Measurements from ENCODE around the gene CDK16.

DNA sequence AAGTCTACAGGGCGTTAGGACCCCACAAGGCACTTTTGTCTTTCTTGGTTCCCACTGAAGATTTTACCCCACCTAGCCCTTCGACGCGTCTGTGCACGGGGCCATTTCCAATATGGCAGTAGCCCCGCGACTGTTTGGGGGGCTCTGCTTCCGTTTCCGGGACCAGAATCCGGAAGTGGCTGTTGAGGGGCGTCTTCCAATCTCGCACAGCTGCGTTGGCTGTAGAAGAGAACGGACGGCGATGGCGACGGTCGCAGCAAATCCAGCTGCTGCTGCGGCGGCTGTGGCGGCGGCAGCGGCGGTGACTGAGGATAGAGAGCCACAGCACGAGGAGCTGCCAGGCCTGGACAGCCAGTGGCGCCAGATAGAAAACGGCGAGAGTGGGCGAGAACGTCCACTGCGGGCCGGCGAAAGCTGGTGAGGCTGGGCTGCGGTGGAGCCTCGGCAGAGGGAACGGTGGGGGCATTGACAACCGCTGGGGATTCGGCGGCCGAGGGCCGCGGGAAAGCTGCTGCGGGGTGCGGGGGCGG is 14.4 kb downstream of the CDK16 start, which contains the start of gene USP11:
- TF ChIP-seq U2AF2 (optimal IDR thresholded peaks at IDR 0.05; ENCODE audit: low read depth, low read length) (no peak), IRF2 (CRISPR knock-in tag; IDR thresholded peaks at IDR 0.05) (no peak), PHF21A (IDR thresholded peaks at IDR 0.05; ENCODE audit: borderline replicate concordance, low read depth) (no peak), ZFX (CRISPR knock-in tag; IDR thresholded peaks at IDR 0.05) (peak; percentile 70), ZNF184 (CRISPR knock-in tag; IDR thresholded peaks at IDR 0.05) (no peak), ETV5 (CRISPR knock-in tag; IDR thresholded peaks at IDR 0.05; ENCODE audit: low read depth) (no peak), FOS (IDR thresholded peaks at IDR 0.05; ENCODE audit: extremely low read depth, insufficient read length) (no peak), CTCF (IDR thresholded peaks at IDR 0.05 in 2 of 3, conservative IDR thresholded peaks at IDR 0.05 in 1 of 3; ENCODE audit: insufficient read depth in 2 of 3, low read depth in 1 of 3, low read length in 3 of 3) (no peak), RAD21 (CRISPR knock-in tag; conservative IDR thresholded peaks at IDR 0.05 in 1 of 2, IDR thresholded peaks at IDR 0.05 in 1 of 2) (no peak), ZNF121 (CRISPR knock-in tag; conservative IDR thresholded peaks at IDR 0.05) (no peak), EZH2 (IDR thresholded peaks at IDR 0.05; ENCODE audit: borderline replicate concordance, low read depth, low read length) (no peak)
- TF ChIP-seq, protein P1, sequence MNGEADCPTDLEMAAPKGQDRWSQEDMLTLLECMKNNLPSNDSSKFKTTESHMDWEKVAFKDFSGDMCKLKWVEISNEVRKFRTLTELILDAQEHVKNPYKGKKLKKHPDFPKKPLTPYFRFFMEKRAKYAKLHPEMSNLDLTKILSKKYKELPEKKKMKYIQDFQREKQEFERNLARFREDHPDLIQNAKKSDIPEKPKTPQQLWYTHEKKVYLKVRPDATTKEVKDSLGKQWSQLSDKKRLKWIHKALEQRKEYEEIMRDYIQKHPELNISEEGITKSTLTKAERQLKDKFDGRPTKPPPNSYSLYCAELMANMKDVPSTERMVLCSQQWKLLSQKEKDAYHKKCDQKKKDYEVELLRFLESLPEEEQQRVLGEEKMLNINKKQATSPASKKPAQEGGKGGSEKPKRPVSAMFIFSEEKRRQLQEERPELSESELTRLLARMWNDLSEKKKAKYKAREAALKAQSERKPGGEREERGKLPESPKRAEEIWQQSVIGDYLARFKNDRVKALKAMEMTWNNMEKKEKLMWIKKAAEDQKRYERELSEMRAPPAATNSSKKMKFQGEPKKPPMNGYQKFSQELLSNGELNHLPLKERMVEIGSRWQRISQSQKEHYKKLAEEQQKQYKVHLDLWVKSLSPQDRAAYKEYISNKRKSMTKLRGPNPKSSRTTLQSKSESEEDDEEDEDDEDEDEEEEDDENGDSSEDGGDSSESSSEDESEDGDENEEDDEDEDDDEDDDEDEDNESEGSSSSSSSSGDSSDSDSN (IDR thresholded peaks at IDR 0.05; ENCODE audit: borderline replicate concordance in 1 of 2, low read depth in 2 of 2, low read length in 2 of 2), result no peak
